AG08395 (cell line): Measurements from ENCODE around the gene KCNJ1.

Experiments
- DNase-seq: peaks from one replicate; pipeline ENCODE4 v3.0.0; 2012; ENCODE audit warnings: mixed read lengths, low spot score

Gene KCNJ1

GRCh38 chr11:128867277-128867676 is at the start of gene KCNJ1:
Gene KCNJ1 (minus strand): TSS chr11:128867296. CDS start chr11:128840243, 27,053 bp downstream.
- no peak for DNase-seq

- DNase-seq = no peak
These were observed 49.6 kb upstream of the KCNJ1 start for GRCh38 chr11:128916681-128917080.

GRCh38 chr11:128916037-128916572 is 49.0 kb upstream of the KCNJ1 start:
- no peak for DNase-seq

GRCh38 chr11:128915149-128915521 is 48.0 kb upstream of the KCNJ1 start:
- DNase-seq = no peak

GRCh38 chr11:128914216-128915148 is 47.4 kb upstream of the KCNJ1 start:
- DNase-seq = no peak

- DNase-seq = no peak
These were observed 46.7 kb upstream of the KCNJ1 start for GRCh38 chr11:128913806-128914205.

- DNase-seq = no peak
These were observed 44.6 kb upstream of the KCNJ1 start for GRCh38 chr11:128911701-128912100.

GRCh38 chr11:128911239-128911638 is 44.1 kb upstream of the KCNJ1 start:
- DNase-seq = no peak

- DNase-seq = no peak
These were observed 43.5 kb upstream of the KCNJ1 start for GRCh38 chr11:128910576-128910975.

- DNase-seq = no peak
These were observed 42.5 kb upstream of the KCNJ1 start for GRCh38 chr11:128909438-128910125.

- DNase-seq = peak; percentile 81
These were observed 41.5 kb upstream of the KCNJ1 start for GRCh38 chr11:128908391-128909246.

GRCh38 chr11:128907585-128907984 is 40.5 kb upstream of the KCNJ1 start:
- no peak for DNase-seq

GRCh38 chr11:128906185-128907050 is 39.3 kb upstream of the KCNJ1 start:
- no peak for DNase-seq

- peak; percentile 58 for DNase-seq
These were observed 38.5 kb upstream of the KCNJ1 start for GRCh38 chr11:128905345-128906184.

- peak; percentile 36 for DNase-seq
These were observed 37.7 kb upstream of the KCNJ1 start for GRCh38 chr11:128904656-128905344.

GRCh38 chr11:128904303-128904655 is 37.2 kb upstream of the KCNJ1 start:
- no peak for DNase-seq

GRCh38 chr11:128903248-128904061 is 36.4 kb upstream of the KCNJ1 start:
- DNase-seq = no peak

- DNase-seq = peak; percentile 65
These were observed 35.5 kb upstream of the KCNJ1 start for GRCh38 chr11:128902515-128903066.
